ENCODE measurements around the gene CD36.

The CD36 gene

DNA sequence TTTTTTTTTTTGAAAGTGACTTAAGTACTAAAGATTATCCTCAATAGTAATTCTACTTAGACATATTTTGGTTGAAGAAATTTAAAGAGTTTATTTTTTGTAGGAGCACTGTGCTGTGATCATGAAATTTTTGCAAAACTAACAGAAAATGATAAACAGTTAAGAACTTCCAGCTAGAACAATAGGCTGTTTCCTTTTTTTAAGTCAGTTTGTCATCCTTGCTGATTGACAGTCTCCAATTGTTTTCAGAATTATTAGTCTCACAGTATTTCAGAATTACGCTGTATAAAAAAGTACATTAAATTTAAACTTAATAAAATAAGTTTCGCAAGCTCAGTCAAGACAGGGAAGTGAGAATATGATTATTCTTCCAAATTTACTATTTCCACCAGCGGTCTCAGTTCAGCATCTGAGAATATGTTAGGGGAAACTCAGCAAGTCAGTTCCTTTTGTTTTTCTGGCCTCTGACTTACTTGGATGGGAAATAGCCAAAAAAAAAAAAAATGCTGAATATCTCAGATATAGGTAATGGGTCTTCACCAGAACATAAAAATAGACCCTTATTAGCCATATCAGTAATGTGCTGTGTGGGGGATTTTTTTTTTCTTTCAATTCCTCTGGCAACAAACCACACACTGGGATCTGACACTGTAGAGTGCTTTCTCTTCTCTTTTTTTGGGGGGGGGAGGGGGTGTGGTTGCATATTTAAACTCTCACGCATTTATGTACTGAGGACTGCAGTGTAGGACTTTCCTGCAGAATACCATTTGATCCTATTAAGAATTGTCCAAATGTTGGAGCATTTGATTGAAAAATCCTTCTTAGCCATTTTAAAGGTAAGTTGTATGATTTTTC is at the start of gene CD36:
Gene CD36 (plus strand): TSS at position 732 of the 855 bp plus-strand sequence. CDS start 8,099 bp downstream, outside the sequence.
- no peak within 1 kb of the TSS for H3K4me3 ChIP-seq (ENCODE audit: low read depth, low read length)

DNA sequence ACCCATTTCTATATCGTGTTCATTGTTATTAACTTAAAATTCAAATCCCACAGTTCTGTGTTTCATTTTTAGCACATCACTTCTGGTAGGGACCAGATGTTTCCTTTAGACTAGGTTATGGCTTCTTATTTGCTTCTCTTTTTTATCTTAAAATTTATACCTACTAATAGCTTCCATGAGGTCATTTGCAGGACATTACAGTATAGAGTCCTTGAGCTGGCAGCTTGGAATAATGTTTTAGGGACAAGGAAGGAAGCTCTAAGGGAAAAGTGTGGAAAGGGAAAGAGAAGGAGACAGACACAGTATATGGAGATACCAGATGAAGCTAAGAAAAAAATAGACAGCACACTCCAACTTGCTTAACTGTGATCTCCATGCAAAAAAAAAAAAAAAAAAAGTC is 48.8 kb upstream of the CD36 start:
- H3K4me3 ChIP-seq (ENCODE audit: low read depth, low read length) = no peak overlapping the region

DNA sequence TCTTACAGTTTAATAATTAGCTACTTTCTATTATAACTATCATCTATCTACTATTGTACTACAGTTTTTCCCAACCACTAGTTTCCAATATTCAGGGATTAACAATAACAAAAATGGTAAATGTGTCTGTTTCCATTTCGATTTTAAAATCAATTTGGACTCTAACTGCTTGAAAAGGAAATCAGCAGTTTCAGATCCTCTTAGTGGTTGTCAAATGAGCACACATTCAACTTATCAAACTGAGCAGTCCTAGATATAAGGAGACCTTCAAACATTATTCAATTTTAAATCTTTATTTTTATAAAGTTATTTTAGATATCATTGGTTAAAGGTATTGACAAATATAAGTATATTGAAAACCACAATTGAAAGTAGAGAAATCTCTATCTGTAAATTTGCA is 46.8 kb upstream of the CD36 start:
- H3K4me3 ChIP-seq (ENCODE audit: low read depth, low read length) = no peak overlapping the region

DNA sequence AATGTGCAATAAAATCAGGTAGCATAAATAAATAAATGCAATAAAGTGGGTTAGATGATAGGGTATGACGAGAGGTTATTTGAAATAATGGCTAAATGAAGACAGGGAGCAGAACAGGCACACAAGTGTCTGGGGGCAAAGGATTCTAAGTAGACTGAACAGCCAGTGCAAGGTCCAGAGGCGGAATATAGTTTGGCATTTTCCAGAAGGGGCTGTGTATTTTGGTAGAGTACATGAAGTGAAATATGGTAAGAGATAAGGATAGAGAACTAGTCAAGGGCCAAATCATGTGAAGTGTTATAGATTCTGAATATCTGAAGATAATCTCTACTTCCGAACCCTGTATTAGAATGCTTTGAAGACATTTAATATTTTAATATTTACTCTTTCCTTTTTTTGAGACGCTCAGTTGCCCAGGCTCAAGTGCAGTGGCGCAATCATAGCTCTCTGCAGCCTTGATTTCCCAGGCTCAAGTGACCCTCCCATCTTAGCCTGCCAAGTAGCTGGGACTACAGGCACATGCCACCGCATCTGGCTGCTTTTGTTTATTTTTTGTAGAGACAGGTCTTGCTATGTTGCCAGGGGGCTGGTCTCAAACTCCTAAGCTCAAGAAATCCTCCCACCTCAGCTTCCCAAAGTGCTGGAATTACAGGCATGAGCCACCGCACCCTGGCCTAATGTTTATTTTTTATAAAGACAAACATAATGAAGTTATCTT is 44.4 kb upstream of the CD36 start:
- H3K4me3 ChIP-seq (ENCODE audit: low read depth, low read length) = no peak overlapping the region

DNA sequence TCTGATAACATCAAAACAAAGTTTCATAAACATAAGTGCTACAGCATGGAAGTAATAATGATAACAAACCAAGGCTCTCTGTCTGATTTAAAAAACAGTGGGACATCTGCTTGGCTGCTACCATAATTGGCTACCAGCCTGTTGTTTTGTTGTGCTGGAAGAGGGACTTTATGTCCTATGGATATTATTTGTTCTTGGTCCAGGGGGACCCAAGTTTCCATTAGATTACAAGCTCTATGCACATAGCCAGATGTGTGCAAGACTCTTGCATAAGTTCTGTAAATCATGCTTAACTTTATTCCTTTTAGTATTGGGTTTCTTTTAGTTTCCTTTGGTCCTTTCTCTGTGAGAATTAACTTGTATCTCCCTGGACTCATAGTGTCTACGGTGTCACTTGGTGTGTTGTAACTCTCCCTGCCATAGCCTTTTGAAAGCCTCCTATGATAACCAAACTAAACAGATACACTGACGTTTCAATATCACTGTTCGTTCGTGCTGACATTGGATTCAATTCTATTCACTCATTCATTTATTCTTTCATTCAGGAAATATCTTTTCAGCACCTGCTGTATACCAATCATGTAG is 41.4 kb upstream of the CD36 start:
- no peak overlapping the region for H3K4me3 ChIP-seq (ENCODE audit: low read depth, low read length)

DNA sequence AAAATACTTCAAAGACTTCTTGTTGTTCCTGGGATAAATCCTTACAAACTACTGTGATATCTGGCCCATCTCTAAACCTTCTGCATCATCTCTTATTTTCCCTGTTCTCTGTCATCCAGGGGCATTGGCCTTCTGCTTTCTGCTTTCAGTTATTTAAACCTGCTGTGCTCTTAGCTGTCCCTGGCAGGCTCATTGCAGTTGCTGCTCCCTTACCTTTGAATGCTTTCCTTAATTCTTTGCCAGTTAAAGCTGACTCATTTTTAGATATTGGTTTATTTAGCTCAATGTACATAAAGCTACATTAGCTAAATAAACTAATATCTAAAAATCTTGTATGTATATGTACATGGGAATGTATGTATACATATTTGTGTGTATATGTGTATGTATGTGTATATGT is 40.6 kb upstream of the CD36 start:
- H3K4me3 ChIP-seq (ENCODE audit: low read depth, low read length) = no peak overlapping the region

DNA sequence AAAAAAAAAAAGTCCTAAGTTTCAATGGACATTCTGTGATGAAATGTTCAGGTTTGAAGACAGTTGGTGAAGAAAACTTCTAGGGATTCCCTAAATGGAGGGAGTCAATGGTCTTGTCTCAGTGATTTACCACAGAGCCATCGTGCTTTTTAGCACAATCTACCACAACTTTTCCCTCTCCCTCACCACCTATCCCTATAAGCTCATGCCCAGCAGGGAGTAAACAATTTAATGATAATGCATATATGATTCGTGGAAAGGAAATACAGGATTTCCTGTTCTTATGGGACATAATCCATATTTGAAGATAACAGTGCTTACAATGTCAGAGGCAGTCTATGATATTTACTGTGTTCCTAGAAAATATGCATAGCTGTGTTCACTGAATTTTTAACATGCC is 38.4 kb upstream of the CD36 start:
- no peak overlapping the region for H3K4me3 ChIP-seq (ENCODE audit: low read depth, low read length)

DNA sequence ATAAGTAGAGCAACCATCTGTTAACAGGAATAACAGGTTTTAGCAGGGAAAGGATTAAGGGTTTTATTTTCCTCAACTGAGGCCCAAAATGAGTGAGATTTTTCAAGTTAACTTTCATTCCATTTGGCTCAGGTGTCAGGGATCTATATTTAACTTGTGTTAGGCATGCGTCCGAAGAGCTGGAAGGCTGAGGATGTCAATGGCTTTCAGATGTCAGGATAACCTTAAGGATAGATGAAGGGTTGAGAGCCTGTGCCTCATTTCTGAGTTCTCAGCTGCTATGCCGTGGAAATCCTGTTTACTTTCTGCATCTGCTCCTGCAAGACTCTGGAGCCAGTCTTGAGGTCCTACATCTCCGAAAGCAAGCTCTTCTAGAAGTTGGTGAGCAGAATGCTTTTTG is 36.4 kb upstream of the CD36 start:
- H3K4me3 ChIP-seq (ENCODE audit: low read depth, low read length) = no peak overlapping the region

DNA sequence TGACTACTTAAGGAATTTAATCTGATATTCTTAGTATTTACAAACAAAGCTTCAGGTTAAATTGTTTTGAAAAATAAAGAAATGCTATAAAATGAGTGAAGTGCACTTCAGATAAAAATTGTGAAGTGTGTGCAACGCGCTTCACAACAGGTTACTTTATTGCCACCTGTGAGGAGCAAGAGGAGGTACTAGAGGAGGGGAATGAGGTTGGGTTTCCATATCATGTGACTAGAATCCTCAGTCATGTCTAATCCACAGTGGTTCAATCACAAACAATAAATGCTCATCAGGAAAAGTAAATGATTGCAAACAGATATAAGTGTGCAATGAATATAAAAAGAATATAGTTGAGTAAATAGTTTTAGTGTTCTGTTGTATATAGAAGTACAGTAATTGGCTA is 34.5 kb upstream of the CD36 start:
- no peak overlapping the region for H3K4me3 ChIP-seq (ENCODE audit: low read depth, low read length)

DNA sequence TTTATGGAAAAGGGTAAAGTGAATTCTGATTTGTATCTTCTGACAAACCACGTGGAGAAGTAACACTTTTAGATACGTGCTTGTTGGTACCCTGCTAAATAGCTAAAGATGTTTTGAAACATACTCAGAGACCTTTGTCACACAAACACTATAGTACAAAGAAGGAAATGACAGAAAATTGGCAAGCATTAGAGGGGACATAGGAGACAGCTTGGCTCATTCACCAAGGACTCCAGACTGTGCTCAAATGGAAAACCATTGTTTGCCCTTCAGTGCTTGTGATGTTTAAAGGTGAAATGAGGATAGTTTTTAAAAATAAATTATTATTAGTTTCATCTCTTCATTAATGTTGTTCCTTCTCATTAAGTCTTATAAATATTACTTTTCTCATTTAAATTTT is 34.0 kb upstream of the CD36 start:
- H3K4me3 ChIP-seq (ENCODE audit: low read depth, low read length) = no peak overlapping the region

DNA sequence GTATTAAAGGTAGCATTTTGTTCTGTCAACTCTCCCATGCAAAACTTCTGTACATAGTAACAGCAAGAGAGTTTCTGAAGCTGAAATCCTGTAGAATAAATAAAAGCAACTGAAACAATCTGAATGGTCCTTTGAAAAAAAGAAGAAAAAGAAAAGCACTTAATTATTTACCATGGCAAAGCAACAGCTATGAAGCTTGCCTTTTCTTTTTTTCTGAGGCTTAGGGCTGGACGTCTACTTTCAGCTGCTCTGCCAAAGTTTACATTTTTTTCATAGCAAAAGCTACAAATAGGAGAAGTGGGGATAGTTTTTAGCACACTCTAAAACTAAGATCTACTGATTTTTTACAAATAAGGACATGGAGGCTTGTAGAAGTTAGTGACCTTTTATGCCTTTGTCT is 31.3 kb upstream of the CD36 start:
- no peak overlapping the region for H3K4me3 ChIP-seq (ENCODE audit: low read depth, low read length)

DNA sequence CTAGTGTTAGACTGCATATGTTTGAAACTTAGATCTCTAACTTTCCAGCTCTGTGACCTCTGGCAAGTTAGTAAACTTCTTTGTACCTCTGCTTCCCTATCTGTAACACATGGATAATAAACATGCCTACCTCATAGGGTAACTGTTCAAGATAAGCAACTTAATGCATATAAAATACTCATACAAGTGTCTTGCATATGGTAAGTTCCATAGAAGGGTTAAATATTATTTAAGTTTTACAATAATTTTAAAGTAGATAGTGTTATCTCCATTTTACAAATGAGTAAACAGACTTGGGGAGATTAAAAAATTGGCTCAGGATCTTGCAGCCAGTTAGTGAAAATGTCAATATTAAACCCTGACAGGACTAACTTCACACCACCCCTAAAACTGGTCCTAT is 30.1 kb upstream of the CD36 start:
- no peak overlapping the region for H3K4me3 ChIP-seq (ENCODE audit: low read depth, low read length)

DNA sequence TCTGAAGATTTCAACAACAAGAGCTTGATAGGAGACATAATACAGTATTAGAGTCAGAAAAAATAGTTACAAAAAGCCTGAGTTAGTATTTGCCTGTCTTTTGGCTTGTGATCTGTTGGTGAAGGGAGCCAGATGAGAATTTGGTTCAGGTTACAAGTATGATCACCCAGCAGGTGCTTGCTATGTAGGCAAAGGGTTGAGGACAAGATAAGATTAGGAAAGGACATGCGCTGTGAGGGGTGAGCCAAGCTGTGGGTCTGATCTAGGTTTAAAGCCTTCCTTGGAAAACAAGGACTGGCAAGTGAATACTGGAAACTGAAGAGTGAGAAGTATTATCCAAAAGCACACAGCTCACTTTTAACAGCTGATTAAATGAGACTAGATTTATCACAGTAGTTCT is 28.7 kb upstream of the CD36 start:
- no peak overlapping the region for H3K4me3 ChIP-seq (ENCODE audit: low read depth, low read length)

DNA sequence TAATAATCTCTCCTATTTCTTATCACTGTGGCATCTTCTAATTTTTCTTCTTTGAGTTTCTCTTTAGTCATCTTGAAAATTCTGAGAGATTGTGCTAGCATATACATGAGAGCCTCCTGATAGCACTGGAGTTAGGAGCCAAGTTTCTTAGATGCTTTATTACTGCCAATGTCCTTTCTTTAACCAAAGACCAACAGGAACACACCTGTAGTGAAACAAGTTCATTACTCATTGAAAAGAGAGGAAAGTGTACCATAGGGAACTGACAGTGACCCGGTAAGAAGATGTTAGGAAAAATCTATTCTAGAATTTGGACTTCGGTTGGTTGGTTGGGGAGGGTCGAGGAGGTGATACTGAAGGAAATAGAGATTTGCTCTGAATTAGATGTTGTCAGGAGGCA is 27.1 kb upstream of the CD36 start:
- no peak overlapping the region for H3K4me3 ChIP-seq (ENCODE audit: low read depth, low read length)

DNA sequence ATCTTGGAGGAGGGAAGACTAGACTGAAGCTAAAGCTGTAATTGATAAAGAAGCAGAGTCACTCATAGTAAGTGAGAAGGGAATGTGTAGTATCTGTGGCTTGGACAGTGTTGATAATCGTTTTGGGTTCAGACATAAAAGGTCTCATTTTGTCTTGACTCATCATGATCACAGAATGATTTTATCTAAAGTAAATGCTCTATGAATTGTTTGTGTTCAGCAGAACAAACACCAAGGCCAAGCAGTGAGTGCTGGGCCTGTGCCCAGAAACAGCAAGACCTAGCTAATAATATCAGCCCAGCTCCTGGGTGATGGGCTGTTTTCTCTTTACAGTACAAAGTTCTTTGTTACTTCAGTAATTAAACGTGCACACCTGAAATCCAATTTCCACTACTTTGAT is 26.7 kb upstream of the CD36 start:
- no peak overlapping the region for H3K4me3 ChIP-seq (ENCODE audit: low read depth, low read length)

DNA sequence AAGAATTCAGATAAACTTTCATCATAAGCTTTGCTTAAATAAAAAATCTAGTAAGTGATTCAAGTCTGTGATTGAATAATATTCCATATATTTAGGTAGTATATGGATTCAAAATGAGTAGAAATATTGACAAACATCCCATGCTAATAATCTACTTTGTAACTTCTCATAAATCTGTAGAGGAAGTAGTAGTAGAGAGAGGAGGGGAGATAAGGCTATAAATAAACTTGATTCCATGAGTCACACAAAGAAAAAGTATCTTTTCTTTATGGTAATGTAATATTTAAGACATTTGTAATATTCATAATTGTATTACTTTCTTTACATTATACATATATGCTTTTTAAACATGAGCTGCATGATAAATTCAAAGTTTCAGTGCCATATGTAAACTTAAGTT is 25.6 kb upstream of the CD36 start:
- no peak overlapping the region for H3K4me3 ChIP-seq (ENCODE audit: low read depth, low read length)

DNA sequence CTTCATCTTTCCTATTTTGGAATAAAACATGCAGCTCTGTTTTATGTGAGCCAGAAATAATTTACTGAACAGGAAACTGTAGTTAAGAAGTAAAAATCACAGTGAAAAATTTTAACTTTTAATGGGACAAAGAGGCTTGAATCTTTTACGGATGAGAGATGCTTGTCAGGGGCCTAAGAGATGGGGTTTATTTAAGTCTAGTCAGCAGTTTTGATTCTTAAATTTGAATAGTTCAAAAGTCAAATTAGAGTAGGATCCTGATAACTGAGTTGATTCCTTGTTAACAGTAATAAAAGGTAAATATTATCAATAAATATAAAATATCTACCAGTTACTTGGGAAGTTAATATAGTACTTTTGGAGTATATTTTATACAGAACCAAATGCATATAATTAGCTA is 24.9 kb upstream of the CD36 start:
- H3K4me3 ChIP-seq (ENCODE audit: low read depth, low read length) = no peak overlapping the region

DNA sequence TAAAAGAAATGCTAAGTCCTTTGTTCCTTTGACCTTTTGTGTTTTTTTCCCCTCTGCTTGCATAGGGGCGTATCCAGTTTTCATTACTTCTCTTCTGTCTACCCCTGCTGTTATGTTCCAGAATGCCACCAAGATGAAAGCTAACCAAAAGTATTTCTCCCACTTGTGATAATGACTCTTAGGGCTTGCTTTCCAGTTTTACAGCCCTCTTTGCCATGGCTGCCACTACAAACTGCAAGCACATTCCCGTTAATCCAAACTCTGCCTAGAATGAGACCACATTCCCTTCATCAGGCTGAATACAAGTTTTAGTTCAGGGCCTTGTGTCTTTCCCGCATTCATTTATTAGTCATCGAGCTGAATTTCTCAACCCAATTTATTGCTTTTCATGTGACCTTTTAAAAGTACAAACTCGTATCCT is 23.6 kb upstream of the CD36 start:
- H3K4me3 ChIP-seq (ENCODE audit: low read depth, low read length) = no peak overlapping the region

DNA sequence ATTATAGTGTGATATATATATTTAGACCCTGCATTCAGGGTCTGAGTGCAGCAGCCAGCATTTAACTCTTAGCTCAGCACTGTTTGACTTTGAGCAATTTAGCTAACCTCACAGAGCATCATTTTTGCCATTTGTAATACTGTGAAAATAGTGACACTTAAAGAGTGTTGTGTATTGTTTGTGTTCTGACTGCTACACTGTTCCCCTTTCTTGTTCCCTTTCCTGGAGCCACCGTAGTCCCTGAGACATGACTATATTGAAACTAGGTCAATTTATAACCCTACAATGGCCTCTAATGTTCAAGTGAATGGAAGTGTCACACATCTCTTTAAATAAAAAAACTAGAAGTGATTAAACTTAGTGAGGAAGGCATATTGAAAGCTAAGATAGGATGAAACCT is 20.3 kb upstream of the CD36 start:
- H3K4me3 ChIP-seq (ENCODE audit: low read depth, low read length) = no peak overlapping the region

DNA sequence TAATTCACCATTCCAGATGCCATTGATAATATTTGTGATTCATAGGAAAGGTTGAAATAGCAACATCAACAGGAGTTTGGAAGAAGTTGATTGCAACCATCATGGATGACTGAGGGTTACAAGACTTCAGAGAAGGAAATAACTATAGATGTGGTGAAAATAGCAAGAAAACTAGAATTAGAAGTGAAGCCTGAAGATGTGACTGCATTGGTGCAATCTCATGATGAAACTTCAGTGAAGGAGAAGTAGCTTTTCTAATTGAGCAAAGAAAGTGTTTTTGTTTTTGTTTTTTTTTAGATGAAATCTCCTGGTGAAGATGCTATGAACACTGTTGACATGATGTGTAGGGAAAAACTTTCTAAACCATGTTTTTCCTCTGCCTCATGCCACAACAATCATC is 18.7 kb upstream of the CD36 start:
- no peak overlapping the region for H3K4me3 ChIP-seq (ENCODE audit: low read depth, low read length)

DNA sequence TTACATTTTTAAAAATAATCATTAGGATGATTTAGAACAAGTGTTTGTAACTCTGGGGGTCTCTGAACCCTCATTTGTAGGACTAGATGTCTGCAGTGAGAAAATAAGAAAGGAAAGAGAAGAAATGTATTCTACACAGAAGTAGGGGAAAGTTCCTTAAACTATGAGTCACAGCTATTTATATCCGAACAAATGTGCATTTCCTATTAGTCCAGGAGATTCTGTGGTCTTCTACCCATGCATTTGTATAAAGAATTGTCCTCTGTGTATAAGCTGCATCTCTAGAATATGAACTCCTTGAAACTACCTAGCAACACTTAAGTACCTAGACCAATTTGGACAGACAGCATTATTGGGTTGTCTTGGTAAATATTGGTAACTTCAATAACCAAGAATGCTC is 15.9 kb upstream of the CD36 start:
- H3K4me3 ChIP-seq (ENCODE audit: low read depth, low read length) = no peak overlapping the region
